GM12878 (cell line): ENCODE data around the gene ARHGAP19. TPM values are rescaled to one million over a fixed set of nuclear protein-coding genes. Genes with fewer than 3 reads are reported as not detected.

Experiments
- ATF2 ChIP-seq: IDR thresholded peaks from 2 replicates; pipeline ENCODE4 v1.6.1; 2012; ENCODE audit warnings: low read length, inconsistent platforms
- CBX5 ChIP-seq: sonication (generic); IDR thresholded peaks from 2 replicates; pipeline ENCODE4 v1.6.1; 2016; ENCODE audit warnings: low read depth, moderate library complexity, mild to moderate bottlenecking, inconsistent platforms
- DPF2 ChIP-seq: fragments of 450-650 bp; IDR thresholded peaks from 2 replicates; pipeline ENCODE4 v1.6.1; 2017; ENCODE audit warnings: mild to moderate bottlenecking
- FOXK2 ChIP-seq: fragments of 450-650 bp; IDR thresholded peaks from 2 replicates; pipeline ENCODE4 v1.6.1; 2017; ENCODE audit warnings: mild to moderate bottlenecking, moderate library complexity
- GABPA ChIP-seq: IDR thresholded peaks from 2 replicates; pipeline ENCODE4 v1.6.1; 2014; ENCODE audit warnings: antibody characterized with exemption, low read depth, mild to moderate bottlenecking, inconsistent platforms
- IRF3 ChIP-seq: fragments of 450-650 bp; IDR thresholded peaks from 2 replicates; pipeline ENCODE4 v1.6.1; 2014; ENCODE audit warnings: mild to moderate bottlenecking
- JUNB ChIP-seq: IDR thresholded peaks from 2 replicates; pipeline ENCODE4 v1.6.1; 2016; ENCODE audit warnings: antibody characterized with exemption, mild to moderate bottlenecking
- MEF2A ChIP-seq: IDR thresholded peaks from 2 replicates; pipeline ENCODE4 v1.6.1; 2011; ENCODE audit warnings: low read depth, mild to moderate bottlenecking, low read length, moderate library complexity; ENCODE audit not compliant: insufficient read depth
- MXI1 ChIP-seq: fragments of 150-350 bp; IDR thresholded peaks from 2 replicates; pipeline ENCODE4 v1.6.1; 2011; ENCODE audit warnings: low read depth, mild to moderate bottlenecking, inconsistent platforms, low read length, improper control_type of control experiment
- NFIC ChIP-seq: IDR thresholded peaks from 2 replicates; pipeline ENCODE4 v1.6.1; 2012; ENCODE audit warnings: low read depth, mild to moderate bottlenecking, inconsistent platforms, low read length, moderate library complexity
- NFYA ChIP-seq: IDR thresholded peaks from 2 replicates; pipeline ENCODE4 v1.6.1; 2011; ENCODE audit warnings: low read depth, mild to moderate bottlenecking, low read length, improper control_type of control experiment, borderline replicate concordance
- NR2C1 ChIP-seq: fragments of 450-650 bp; IDR thresholded peaks from 2 replicates; pipeline ENCODE4 v1.6.1; 2017; ENCODE audit warnings: antibody characterized with exemption, mild to moderate bottlenecking, moderate library complexity
- NR2C2 ChIP-seq: IDR thresholded peaks from 2 replicates; pipeline ENCODE4 v1.6.1; 2011; ENCODE audit warnings: borderline replicate concordance, low read depth; ENCODE audit not compliant: control insufficient read depth, insufficient read length
- NRF1 ChIP-seq: conservative IDR thresholded peaks from 2 replicates; pipeline ENCODE4 v1.6.1; 2011; ENCODE audit warnings: mild to moderate bottlenecking, low read depth, low read length, improper control_type of control experiment
- PML ChIP-seq: IDR thresholded peaks from 2 replicates; pipeline ENCODE4 v1.6.1; 2012; ENCODE audit warnings: low read length, inconsistent platforms
- POLR2AphosphoS5 ChIP-seq: IDR thresholded peaks from 2 replicates; pipeline ENCODE4 v1.6.1; 2011; ENCODE audit warnings: mild to moderate bottlenecking, low read length, inconsistent platforms
- POU2F2 ChIP-seq: IDR thresholded peaks from 3 replicates; pipeline ENCODE4 v1.6.1; 2011; ENCODE audit warnings: low read depth, mild to moderate bottlenecking, low read length, borderline replicate concordance
- RB1 ChIP-seq: fragments of 450-650 bp; formaldehyde crosslinking; IDR thresholded peaks from 2 replicates; pipeline ENCODE4 v1.6.1; 2017; ENCODE audit warnings: mild to moderate bottlenecking, borderline replicate concordance
- SREBF2 ChIP-seq: IDR thresholded peaks from 2 replicates; pipeline ENCODE4 v1.6.1; 2012; ENCODE audit warnings: mild to moderate bottlenecking, low read length
- STAT3 ChIP-seq: IDR thresholded peaks from 2 replicates; pipeline ENCODE4 v1.6.1; 2011; ENCODE audit warnings: low read depth, low read length, improper control_type of control experiment
- TAF1 ChIP-seq: IDR thresholded peaks from 2 replicates; pipeline ENCODE4 v1.6.1; 2011; ENCODE audit warnings: mild to moderate bottlenecking, low read depth, low read length, borderline replicate concordance
- TBL1XR1 ChIP-seq: IDR thresholded peaks from 2 replicates; pipeline ENCODE4 v1.6.1; 2012; ENCODE audit warnings: low read depth, low read length, improper control_type of control experiment
- ZBTB4 ChIP-seq: fragments of 450-650 bp; formaldehyde crosslinking; IDR thresholded peaks from 2 replicates; pipeline ENCODE4 v1.4.0; 2022; ENCODE audit warnings: mild to moderate bottlenecking, moderate library complexity
- ZSCAN29 ChIP-seq: fragments of 450-650 bp; IDR thresholded peaks from 2 replicates; pipeline ENCODE4 v1.6.1; 2017; ENCODE audit warnings: mild to moderate bottlenecking, moderate library complexity
- polyA plus RNA-seq, 11 experiments: library from polyadenylated mRNA; depleted of rRNA in 4 of 11; unstranded in 6 of 11; stranded (reverse) in 5 of 11; fragments of >200 nt; fragmentation: Nextera tagmentation in 4 of 11; fragmentation: Illumina TruSeq in 1 of 11; extraction: Ambion mirVana in 4 of 11; extraction: Trizol in 1 of 11; gene quantifications; 1 replicate in 1 of 11; 2 replicates in 10 of 11; pipeline versions ENCODE4 v1.2.1 to v1.2.3, GENCODE V29; 2011 to 2016; ENCODE audit warnings: inconsistent platforms in 2 of 11, missing spikeins in 2 of 11, low read depth in 1 of 11
- total RNA-seq, 4 experiments: library from RNA; depleted of rRNA in 3 of 4; stranded (reverse); fragments of >200 nt in 3 of 4; fragmentation: Illumina TruSeq in 1 of 4; extraction: Trizol in 1 of 4; gene quantifications; 2 replicates each; pipeline versions ENCODE4 v1.2.1 to v1.2.3, GENCODE V29; 2013 to 2021

Gene ARHGAP19
- total and polyA plus RNA-seq, 10 of the 15 experiments (the other 5 are each of a cell fraction or from before 2014, with no cell fraction given): 13.3 to 40.7 (median 22.6) TPM

- TF ChIP-seq ATF2: no peak
- TF ChIP-seq NR2C1: no peak
- TF ChIP-seq IRF3: 0 out of 2 replicates have a peak, but pooled peaks have one; percentile 42
- peak; percentile 90; the same call in 1 of the 2 replicates for TF ChIP-seq RB1
- TF ChIP-seq SREBF2: no peak
- TF ChIP-seq TAF1: no peak
- no peak for TF ChIP-seq POLR2AphosphoS5
- TF ChIP-seq GABPA: no peak
- TF ChIP-seq FOXK2: peak; percentile 98
- TF ChIP-seq MEF2A: no peak
- no peak for TF ChIP-seq NR2C2
- no peak for TF ChIP-seq ZBTB4 (CRISPR knock-in tag)
- peak; percentile 92 for TF ChIP-seq MXI1
- TF ChIP-seq CBX5: no peak
- 0 out of 2 replicates have a peak, but pooled peaks have one; percentile 62 for TF ChIP-seq DPF2
- TF ChIP-seq NRF1: 0 out of 2 replicates have a peak, but pooled peaks have one; percentile 29
- TF ChIP-seq NFIC: no peak
- TF ChIP-seq ZSCAN29: no peak
- 0 out of 3 replicates have a peak, but pooled peaks have one; percentile 9 for TF ChIP-seq POU2F2
- TF ChIP-seq STAT3: no peak
- no peak for TF ChIP-seq JUNB
- TF ChIP-seq TBL1XR1: no peak
- TF ChIP-seq NFYA: no peak
- TF ChIP-seq PML: no peak
Observed at GRCh38 chr10:97334370-97335175, 42.1 kb upstream of the ARHGAP19 start, which contains the start of gene FRAT2 (continued).
